Panc1 (cell line): ENCODE data around the gene ADGB. TPM values are rescaled to one million over a fixed set of nuclear protein-coding genes. Genes with fewer than 3 reads are reported as not detected.

ENCODE experiments used
- ATAC-seq: fragments of 200-7000 bp; cut with Tn5 transposase; 2 replicates; pipeline ENCODE4 v1.9.1; 2020; ENCODE audit warnings: mild to moderate bottlenecking, moderate library complexity
- BruUV-seq: library from RNA; stranded (reverse); fragments of 400-500 nt; replicated peaks from 2 replicates; lab custom pipeline; 2021; lab: Mats Ljungman, UMichigan
- CTCF ChIA-PET: fragments of 300-600 bp; sonication (Branson Sonifier 250); formaldehyde crosslinking; loops from one replicate; lab custom pipeline; 2022; ENCODE audit warnings: antibody characterized with exemption; lab: Charles Lee
- POLR2A ChIA-PET: fragments of 300-600 bp; sonication (Branson Sonifier 250); formaldehyde crosslinking; loops from one replicate; lab custom pipeline; 2022; ENCODE audit warnings: antibody characterized with exemption; lab: Charles Lee
- DNase-seq: peaks from one replicate; pipeline ENCODE4 v3.0.0-alpha.2; 2010; ENCODE audit warnings: low read depth, low spot score
- H3K27ac ChIP-seq: 2 replicates; pipeline ENCODE4 v1.5.1; 2011; ENCODE audit warnings: mild to moderate bottlenecking, low read length, inconsistent platforms
- H3K27me3 ChIP-seq: fragments of 200-500 bp; sonication (Bioruptor generic); 2 replicates; pipeline ENCODE4 v1.6.0; 2014; ENCODE audit warnings: low read length, inconsistent platforms; ENCODE audit not compliant: control insufficient read depth, insufficient read depth
- H3K36me3 ChIP-seq: fragments of 200-500 bp; sonication (Bioruptor generic); 2 replicates; pipeline ENCODE4 v1.5.1; 2014; ENCODE audit warnings: inconsistent platforms, mild to moderate bottlenecking, low read length, moderate library complexity; ENCODE audit not compliant: control insufficient read depth, insufficient read depth
- H3K4me1 ChIP-seq: 2 replicates; pipeline ENCODE4 v1.5.1; 2011; ENCODE audit warnings: inconsistent platforms, mild to moderate bottlenecking, low read length, moderate library complexity; ENCODE audit not compliant: control insufficient read depth, insufficient read depth
- H3K4me3 ChIP-seq, 2 experiments: 2 replicates each; pipeline ENCODE4 v1.5.1; 2011 to 2012; ENCODE audit warnings: low read depth in 2 of 2, low read length in 2 of 2, mild to moderate bottlenecking in 2 of 2, inconsistent platforms in 1 of 2, moderate library complexity in 1 of 2
- H3K9me3 ChIP-seq: fragments of 200-500 bp; sonication (Bioruptor generic); 2 replicates; pipeline ENCODE4 v1.5.1; 2014; ENCODE audit warnings: low read depth, mild to moderate bottlenecking, inconsistent platforms, low read length, moderate library complexity; ENCODE audit not compliant: control insufficient read depth, insufficient read depth
- CTCF ChIP-seq: fragments of 450-650 bp; IDR thresholded peaks from 2 replicates; pipeline ENCODE4 v1.5.1; 2017; ENCODE audit warnings: mild to moderate bottlenecking
- POLR2AphosphoS5 ChIP-seq: IDR thresholded peaks from 2 replicates; pipeline ENCODE4 v1.6.1; 2012; ENCODE audit warnings: mild to moderate bottlenecking, low read depth, low read length, moderate library complexity
- REST ChIP-seq, 2 experiments: IDR thresholded peaks; 2 replicates each; pipeline ENCODE4 v1.6.1; 2011 to 2012; ENCODE audit warnings: low read depth in 2 of 2, control low read depth in 1 of 2, low read length in 1 of 2, mild to moderate bottlenecking in 1 of 2, moderate library complexity in 1 of 2; ENCODE audit not compliant: insufficient read depth in 1 of 2
- SIN3A ChIP-seq: IDR thresholded peaks from 2 replicates; pipeline ENCODE4 v1.6.1; 2012; ENCODE audit warnings: low read depth, mild to moderate bottlenecking, low read length, moderate library complexity, borderline replicate concordance; ENCODE audit not compliant: insufficient read depth
- TCF7L2 ChIP-seq: IDR thresholded peaks from 2 replicates; pipeline ENCODE4 v1.6.1; 2011; ENCODE audit warnings: mild to moderate bottlenecking, low read depth, low read length, inconsistent platforms
- in situ Hi-C: cut with HindIII; loops from 2 replicates; pipeline ENCODE4 v1.10.0; 2016; ENCODE audit warnings: low sequenced_read_pairs, low pct_unique_long_range_greater_than_20kb
- intact Hi-C: fragments of 100-400 bp; cut with micrococcal nuclease; formaldehyde crosslinking; loops from one replicate; pipeline ENCODE4 v1.10.0; 2022; ENCODE audit not compliant: unreplicated experiment
- total RNA-seq: library from RNA; stranded (reverse); gene quantifications from one replicate; pipeline ENCODE4 v1.2.1, GENCODE V29; 2021; ENCODE audit not compliant: unreplicated experiment

Gene ADGB
- total RNA-seq, 1 experiment from 2014 or later, result not detected

DNA sequence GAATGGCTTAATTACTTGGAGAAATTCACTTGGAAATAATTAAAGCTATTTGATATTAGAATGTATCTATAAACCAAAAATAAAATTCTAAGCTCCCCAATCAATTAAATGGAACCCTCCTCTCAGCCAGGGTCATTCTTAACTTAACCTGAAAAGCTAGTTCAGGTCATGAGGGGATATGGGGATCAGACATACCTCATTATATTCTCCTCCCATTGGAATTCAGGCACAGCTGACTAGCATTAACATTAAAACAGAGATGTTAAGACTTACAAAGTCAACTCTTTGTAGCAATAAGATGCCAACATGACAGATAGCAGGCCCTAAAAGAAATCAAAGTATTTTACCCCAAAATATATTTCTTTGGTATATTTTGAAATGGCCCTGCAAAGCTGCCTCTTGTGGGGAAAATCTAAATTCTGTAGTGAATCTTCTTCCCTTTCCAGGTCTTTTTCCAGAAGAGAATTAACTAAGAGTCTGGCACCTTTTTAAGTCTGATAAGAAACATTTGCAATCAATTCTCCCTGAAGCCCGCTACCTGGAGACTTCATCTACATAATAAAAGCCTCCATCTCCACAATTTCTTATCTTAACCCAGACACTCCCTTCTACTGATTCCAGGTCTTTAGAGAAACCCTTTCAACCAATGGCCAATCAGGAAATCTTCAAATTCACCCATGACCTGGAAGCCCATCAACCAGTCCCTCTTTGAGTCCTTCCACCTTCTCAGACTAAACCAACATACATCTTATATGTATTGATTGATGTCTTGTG, 231.2 kb downstream of the ADGB start:
- DNase-seq (no peak), ATAC-seq (no peak)
- BruUV-seq, result no TSS peak
- H3K36me3 ChIP-seq, result no peaks in the 10 kb centered on the region
- H3K4me1 ChIP-seq, result no peaks in the 10 kb centered on the region
- in situ Hi-C loops (no loop called here), intact Hi-C loops (no loop called here)
- POLR2A ChIA-PET, result no interaction called here
- H3K27me3 ChIP-seq, result no peaks in the 10 kb centered on the region
- no peak for TF ChIP-seq REST (IDR thresholded peaks at IDR 0.05; ENCODE audit: insufficient read depth in 1 of 2, low read depth in 2 of 2, low read length in 1 of 2)
- no peak for TF ChIP-seq POLR2AphosphoS5
- TF ChIP-seq SIN3A, result no peak
- TF ChIP-seq TCF7L2, result no peak
- no peak for TF ChIP-seq CTCF
- no peak overlapping the region for H3K27ac ChIP-seq
- CTCF ChIA-PET, result no interaction called here
- H3K4me3 ChIP-seq, result no peak overlapping the region
- H3K9me3 ChIP-seq, result no peaks in the 10 kb centered on the region

DNA sequence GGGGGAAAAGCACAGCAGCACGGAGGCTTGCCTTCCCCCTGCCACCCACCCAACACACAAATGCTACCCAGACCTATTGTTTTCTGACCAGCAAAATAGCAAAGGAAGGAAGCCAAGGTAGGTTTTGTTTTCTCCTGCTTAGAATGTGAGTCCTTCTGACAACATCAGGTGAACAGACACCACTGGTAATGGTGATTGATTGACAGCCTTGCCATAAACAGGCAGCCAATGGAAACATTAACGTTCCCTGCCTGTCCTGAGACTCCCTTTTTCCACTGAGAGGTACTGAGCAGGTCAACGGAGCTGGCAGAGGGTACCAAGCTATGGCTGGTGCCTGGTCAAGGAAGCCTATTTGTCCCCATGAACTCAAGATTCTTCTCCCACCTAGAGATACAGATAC, 234.4 kb downstream of the ADGB start:
- in situ Hi-C loops, result no loop called here
- Histone ChIP-seq H3K36me3 (no peaks in the 10 kb centered on the region), H3K4me1 (no peaks in the 10 kb centered on the region), H3K9me3 (no peaks in the 10 kb centered on the region), H3K27me3 (no peaks in the 10 kb centered on the region), H3K27ac (no peak overlapping the region), H3K4me3 (no peak overlapping the region)
- ATAC-seq (no peak), DNase-seq (no peak)
- CTCF ChIA-PET, result no interaction called here
- POLR2A ChIA-PET, result no interaction called here
- TF ChIP-seq CTCF (no peak), POLR2AphosphoS5 (no peak), TCF7L2 (no peak), REST (IDR thresholded peaks at IDR 0.05; ENCODE audit: insufficient read depth in 1 of 2, low read depth in 2 of 2, low read length in 1 of 2) (no peak), SIN3A (no peak)
- no TSS peak for BruUV-seq
- intact Hi-C loops, result no loop called here
